A673 (cell line): ENCODE measurements around the gene VSTM4. TPM values are rescaled to one million over a fixed set of nuclear protein-coding genes. Genes with fewer than 3 reads are reported as not detected.

ENCODE experiments used
- BruUV-seq: library from RNA; stranded (reverse); fragments of 400-500 nt; replicated peaks from 2 replicates; lab custom pipeline; 2021; lab: Mats Ljungman, UMichigan
- CTCF ChIA-PET: fragments of 300-600 bp; sonication (Branson Sonifier 250); formaldehyde crosslinking; loops from one replicate; lab custom pipeline; 2022; ENCODE audit warnings: antibody characterized with exemption; lab: Charles Lee
- POLR2A ChIA-PET: fragments of 300-600 bp; sonication (Branson Sonifier 250); formaldehyde crosslinking; loops from one replicate; lab custom pipeline; 2022; ENCODE audit warnings: antibody characterized with exemption; ENCODE audit not compliant: low non-redundant PET; lab: Charles Lee
- DNase-seq: peaks from one replicate; pipeline ENCODE4 v3.0.0-alpha.2; 2015; ENCODE audit warnings: low spot score
- H3K27ac ChIP-seq: fragments of 200-600 bp; sonication (generic); 2 replicates; pipeline ENCODE4 v1.5.1; 2016; ENCODE audit warnings: mixed run types, low read depth, mild to moderate bottlenecking, mixed read lengths, antibody characterized with exemption, low read length; ENCODE audit not compliant: poor library complexity, severe bottlenecking
- H3K27me3 ChIP-seq: fragments of 200-600 bp; sonication (generic); replicated peaks from 2 replicates; pipeline ENCODE4 v1.6.1; 2017; ENCODE audit warnings: mixed run types, low read depth, mild to moderate bottlenecking, mixed read lengths, antibody characterized with exemption, low read length; ENCODE audit not compliant: insufficient read depth, poor library complexity
- H3K36me3 ChIP-seq: fragments of 200-600 bp; sonication (generic); 2 replicates; pipeline ENCODE4 v1.6.1; 2016; ENCODE audit warnings: mixed run types, mild to moderate bottlenecking, mixed read lengths, antibody characterized with exemption, low read length; ENCODE audit not compliant: insufficient read depth, poor library complexity, severe bottlenecking
- H3K4me1 ChIP-seq: fragments of 200-600 bp; sonication (generic); 2 replicates; pipeline ENCODE4 v1.6.1; 2017; ENCODE audit warnings: mixed run types, mild to moderate bottlenecking, mixed read lengths, antibody characterized with exemption, low read length; ENCODE audit not compliant: insufficient read depth, poor library complexity, severe bottlenecking
- H3K4me3 ChIP-seq: fragments of 200-600 bp; sonication (generic); 2 replicates; pipeline ENCODE4 v1.5.1; 2016; ENCODE audit warnings: low read depth, mixed run types, mild to moderate bottlenecking, mixed read lengths, low read length; ENCODE audit not compliant: poor library complexity, severe bottlenecking
- H3K9me3 ChIP-seq: fragments of 200-600 bp; sonication (generic); 2 replicates; pipeline ENCODE4 v1.6.1; 2016; ENCODE audit warnings: mixed run types, low read depth, mild to moderate bottlenecking, mixed read lengths, antibody characterized with exemption, low read length; ENCODE audit not compliant: poor library complexity, severe bottlenecking
- EZH2 ChIP-seq: fragments of 200-600 bp; sonication (generic); IDR thresholded peaks from 2 replicates; pipeline ENCODE4 v1.6.1; 2017; ENCODE audit warnings: borderline replicate concordance, low read depth, mild to moderate bottlenecking, mixed read lengths, antibody characterized with exemption, low read length; ENCODE audit not compliant: poor library complexity, severe bottlenecking
- intact Hi-C: fragments of 100-400 bp; cut with micrococcal nuclease; formaldehyde crosslinking; loops from one replicate; pipeline ENCODE4 v1.10.0; 2022; ENCODE audit not compliant: unreplicated experiment
- total RNA-seq: library from RNA; stranded (reverse); gene quantifications from 2 replicates; pipeline ENCODE4 v1.2.3, GENCODE V29; 2021
- TF ChIP-seq, protein P1 (sequence below): fragments of 300-800, 200-600 bp; sonication (generic); conservative IDR thresholded peaks from 2 replicates; pipeline ENCODE4 v1.5.1; 2017; ENCODE audit warnings: low read depth, mild to moderate bottlenecking, antibody characterized with exemption, low read length, moderate library complexity, mixed read lengths

The VSTM4 gene
- total RNA-seq, 1 experiment from 2014 or later: 0.11 TPM

DNA sequence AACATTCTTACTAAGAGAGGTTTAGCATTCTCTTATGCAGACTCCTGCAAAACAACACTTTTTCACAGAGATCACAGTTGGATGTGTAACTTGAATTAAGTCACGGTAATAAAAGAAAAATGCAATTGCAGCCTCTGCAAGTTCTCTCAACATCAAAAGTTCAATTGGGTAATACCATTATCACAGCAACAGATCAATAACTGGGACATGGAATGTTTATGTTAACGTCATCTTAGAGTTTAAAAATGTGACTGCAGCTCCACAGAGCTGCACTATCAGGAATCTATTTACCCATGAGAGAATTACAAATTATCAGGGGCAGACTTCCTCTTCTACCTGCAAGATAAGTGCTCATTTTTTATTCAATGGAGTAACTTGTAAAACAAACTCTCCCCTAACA, 86.7 kb downstream of the VSTM4 start:
- H3K4me3 ChIP-seq: no peak overlapping the region
- DNase-seq: no peak
- H3K4me1 ChIP-seq: no peaks in the 10 kb centered on the region
- no peaks in the 10 kb centered on the region for H3K9me3 ChIP-seq
- intact Hi-C loops: no loop called here
- POLR2A ChIA-PET: no interaction called here
- TF ChIP-seq, protein P1, sequence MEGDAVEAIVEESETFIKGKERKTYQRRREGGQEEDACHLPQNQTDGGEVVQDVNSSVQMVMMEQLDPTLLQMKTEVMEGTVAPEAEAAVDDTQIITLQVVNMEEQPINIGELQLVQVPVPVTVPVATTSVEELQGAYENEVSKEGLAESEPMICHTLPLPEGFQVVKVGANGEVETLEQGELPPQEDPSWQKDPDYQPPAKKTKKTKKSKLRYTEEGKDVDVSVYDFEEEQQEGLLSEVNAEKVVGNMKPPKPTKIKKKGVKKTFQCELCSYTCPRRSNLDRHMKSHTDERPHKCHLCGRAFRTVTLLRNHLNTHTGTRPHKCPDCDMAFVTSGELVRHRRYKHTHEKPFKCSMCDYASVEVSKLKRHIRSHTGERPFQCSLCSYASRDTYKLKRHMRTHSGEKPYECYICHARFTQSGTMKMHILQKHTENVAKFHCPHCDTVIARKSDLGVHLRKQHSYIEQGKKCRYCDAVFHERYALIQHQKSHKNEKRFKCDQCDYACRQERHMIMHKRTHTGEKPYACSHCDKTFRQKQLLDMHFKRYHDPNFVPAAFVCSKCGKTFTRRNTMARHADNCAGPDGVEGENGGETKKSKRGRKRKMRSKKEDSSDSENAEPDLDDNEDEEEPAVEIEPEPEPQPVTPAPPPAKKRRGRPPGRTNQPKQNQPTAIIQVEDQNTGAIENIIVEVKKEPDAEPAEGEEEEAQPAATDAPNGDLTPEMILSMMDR: no peak
- H3K27me3 ChIP-seq: no peaks in the 10 kb centered on the region
- BruUV-seq: no TSS peak
- CTCF ChIA-PET: interaction anchor here (0.7 kb wide), 1 partner anchor 434 kb away, joined by 3 read pairs; no protein-coding TSS in a partner anchor
- H3K36me3 ChIP-seq: no peaks in the 10 kb centered on the region
- H3K27ac ChIP-seq: no peak overlapping the region

DNA sequence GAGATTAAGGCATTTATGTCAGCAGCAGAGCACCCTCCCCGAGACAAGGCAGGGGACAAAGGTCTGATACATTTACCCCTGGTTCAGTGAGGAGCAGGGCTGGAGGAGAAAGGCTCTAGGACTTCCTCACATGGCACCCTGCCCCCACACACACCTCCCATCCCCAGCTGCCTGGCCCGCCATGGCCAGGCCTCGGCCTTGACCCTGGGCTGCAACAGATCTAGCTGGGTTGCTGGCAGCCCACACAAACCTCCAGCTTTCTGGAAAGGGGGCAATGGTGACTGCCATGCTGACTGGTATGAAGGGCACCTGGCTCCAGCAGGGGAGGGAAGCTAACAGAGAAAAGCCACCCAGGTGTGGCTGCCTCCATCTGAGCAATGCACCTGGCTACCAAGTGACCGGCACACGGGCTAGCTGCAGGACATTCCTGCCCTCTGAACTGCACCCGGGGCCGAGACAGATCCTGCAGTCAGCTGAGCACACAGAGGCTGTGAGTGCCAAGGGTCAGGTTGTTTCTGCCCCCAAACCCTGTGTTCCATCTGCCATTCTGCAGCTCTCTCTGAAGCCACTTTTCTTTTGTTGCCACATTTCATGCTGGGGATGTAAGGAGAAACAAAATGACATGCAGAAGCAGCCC, 89.9 kb downstream of the VSTM4 start:
- Histone ChIP-seq H3K27ac (no peak overlapping the region), H3K27me3 (no peaks in the 10 kb centered on the region), H3K9me3 (no peaks in the 10 kb centered on the region), H3K4me3 (no peak overlapping the region), H3K36me3 (no peaks in the 10 kb centered on the region), H3K4me1 (no peaks in the 10 kb centered on the region)
- ChIA-PET CTCF (no interaction called here), POLR2A (interaction anchor here (0.6 kb wide), 1 partner anchor 27 kb away, joined by 4 read pairs; no protein-coding TSS in a partner anchor)
- DNase-seq: no peak
- TF ChIP-seq, protein P1: no peak
- no peak for TF ChIP-seq EZH2
- intact Hi-C loops: no loop called here
- no TSS peak for BruUV-seq

DNA sequence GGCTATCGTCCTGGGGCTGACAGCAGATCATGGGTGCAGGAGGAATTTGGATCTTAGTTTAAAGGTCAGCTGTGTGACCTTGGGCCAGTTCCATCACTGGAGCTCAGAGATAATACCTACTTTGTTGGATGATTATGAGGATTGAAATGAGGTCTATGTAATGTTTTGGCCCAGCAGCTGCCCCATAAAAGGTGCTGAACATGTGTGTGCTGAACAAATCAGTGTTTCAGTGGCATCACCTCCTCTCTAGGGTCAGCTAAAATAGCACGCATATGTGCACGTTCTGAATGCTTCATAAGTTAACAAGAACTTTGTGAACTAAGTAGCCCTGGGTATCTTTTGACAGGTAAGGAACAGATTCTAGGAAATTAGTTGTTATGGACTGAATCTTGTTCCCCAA, 90.8 kb downstream of the VSTM4 start:
- CTCF ChIA-PET: no interaction called here
- H3K9me3 ChIP-seq: no peaks in the 10 kb centered on the region
- no peak overlapping the region for H3K4me3 ChIP-seq
- intact Hi-C loops: no loop called here
- no TSS peak for BruUV-seq
- POLR2A ChIA-PET: no interaction called here
- no peaks in the 10 kb centered on the region for H3K4me1 ChIP-seq
- no peaks in the 10 kb centered on the region for H3K36me3 ChIP-seq
- H3K27me3 ChIP-seq: no peaks in the 10 kb centered on the region
- no peak overlapping the region for H3K27ac ChIP-seq
- TF ChIP-seq, protein P1: no peak
- TF ChIP-seq EZH2: no peak
- no peak for DNase-seq
